ENCODE results near the gene JAKMIP2.

DNA sequence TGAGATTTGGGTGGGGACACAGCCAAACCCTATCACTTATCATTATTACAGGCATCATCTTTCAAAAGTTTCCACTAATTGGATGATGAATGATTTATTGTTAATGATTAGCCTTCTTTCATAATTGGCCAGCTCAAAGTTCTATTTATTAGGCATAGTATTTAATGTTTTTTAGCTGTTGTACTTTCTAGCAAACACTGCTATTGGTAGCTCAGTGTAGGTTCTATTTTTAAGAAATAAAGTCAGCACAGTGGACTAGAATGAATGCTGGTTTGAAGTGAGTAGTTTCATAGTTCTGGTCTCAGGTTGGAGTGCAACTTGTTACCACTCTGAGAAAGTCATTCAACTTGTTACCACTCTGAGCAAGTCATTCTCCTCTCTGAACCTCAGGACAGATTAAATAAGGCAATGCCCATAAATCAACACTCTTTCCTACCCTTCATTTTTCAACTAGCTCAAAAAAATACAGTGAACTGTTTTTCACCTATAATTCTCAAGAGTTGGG, 46.9 kb downstream of the JAKMIP2 start:
- TF ChIP-seq, protein P1, sequence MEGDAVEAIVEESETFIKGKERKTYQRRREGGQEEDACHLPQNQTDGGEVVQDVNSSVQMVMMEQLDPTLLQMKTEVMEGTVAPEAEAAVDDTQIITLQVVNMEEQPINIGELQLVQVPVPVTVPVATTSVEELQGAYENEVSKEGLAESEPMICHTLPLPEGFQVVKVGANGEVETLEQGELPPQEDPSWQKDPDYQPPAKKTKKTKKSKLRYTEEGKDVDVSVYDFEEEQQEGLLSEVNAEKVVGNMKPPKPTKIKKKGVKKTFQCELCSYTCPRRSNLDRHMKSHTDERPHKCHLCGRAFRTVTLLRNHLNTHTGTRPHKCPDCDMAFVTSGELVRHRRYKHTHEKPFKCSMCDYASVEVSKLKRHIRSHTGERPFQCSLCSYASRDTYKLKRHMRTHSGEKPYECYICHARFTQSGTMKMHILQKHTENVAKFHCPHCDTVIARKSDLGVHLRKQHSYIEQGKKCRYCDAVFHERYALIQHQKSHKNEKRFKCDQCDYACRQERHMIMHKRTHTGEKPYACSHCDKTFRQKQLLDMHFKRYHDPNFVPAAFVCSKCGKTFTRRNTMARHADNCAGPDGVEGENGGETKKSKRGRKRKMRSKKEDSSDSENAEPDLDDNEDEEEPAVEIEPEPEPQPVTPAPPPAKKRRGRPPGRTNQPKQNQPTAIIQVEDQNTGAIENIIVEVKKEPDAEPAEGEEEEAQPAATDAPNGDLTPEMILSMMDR (IDR thresholded peaks at IDR 0.05) = no peak
- TF ChIP-seq REST (IDR thresholded peaks at IDR 0.05; ENCODE audit: insufficient read depth in 1 of 2, low read depth in 2 of 2, low read length in 1 of 2) = no peak
- TF ChIP-seq POLR2AphosphoS5 (IDR thresholded peaks at IDR 0.05; ENCODE audit: low read depth, low read length) = no peak

All from Panc1 (cell line).